Measurements from ENCODE around the gene PAK2. TPM values are rescaled to one million over a fixed set of nuclear protein-coding genes. Genes with fewer than 3 reads are reported as not detected.

Gene PAK2
- total RNA-seq, 2 donors from 2014 or later, result 41.7 to 47.0 TPM

DNA sequence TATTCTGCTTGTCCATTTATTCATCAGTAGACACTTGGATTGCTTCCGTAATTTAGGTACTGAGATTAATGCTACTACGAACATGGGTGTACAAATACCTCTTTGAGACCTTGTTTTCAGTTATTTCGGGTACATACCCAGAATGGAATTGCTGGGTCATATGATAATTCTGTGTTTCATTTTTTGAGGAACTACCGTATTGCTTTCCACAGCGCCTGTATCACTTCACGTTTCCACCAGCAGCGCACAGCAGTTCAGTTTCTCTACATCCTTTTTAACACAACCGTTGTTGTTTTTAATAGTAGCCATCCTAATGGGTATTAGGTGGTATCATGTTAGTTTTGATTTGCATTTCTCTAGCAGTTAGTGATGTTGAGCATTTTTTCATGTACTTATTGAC, 9.5 kb downstream of the PAK2 start:
- TF ChIP-seq, protein P1, sequence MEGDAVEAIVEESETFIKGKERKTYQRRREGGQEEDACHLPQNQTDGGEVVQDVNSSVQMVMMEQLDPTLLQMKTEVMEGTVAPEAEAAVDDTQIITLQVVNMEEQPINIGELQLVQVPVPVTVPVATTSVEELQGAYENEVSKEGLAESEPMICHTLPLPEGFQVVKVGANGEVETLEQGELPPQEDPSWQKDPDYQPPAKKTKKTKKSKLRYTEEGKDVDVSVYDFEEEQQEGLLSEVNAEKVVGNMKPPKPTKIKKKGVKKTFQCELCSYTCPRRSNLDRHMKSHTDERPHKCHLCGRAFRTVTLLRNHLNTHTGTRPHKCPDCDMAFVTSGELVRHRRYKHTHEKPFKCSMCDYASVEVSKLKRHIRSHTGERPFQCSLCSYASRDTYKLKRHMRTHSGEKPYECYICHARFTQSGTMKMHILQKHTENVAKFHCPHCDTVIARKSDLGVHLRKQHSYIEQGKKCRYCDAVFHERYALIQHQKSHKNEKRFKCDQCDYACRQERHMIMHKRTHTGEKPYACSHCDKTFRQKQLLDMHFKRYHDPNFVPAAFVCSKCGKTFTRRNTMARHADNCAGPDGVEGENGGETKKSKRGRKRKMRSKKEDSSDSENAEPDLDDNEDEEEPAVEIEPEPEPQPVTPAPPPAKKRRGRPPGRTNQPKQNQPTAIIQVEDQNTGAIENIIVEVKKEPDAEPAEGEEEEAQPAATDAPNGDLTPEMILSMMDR (IDR thresholded peaks at IDR 0.05), result no peak
- Histone ChIP-seq H3K27me3 (replicated peaks; ENCODE audit: insufficient read depth) (no peaks in the 10 kb centered on the region), H3K36me3 (peaks cover 4% of the 10 kb centered on the region), H3K4me3 (no peak overlapping the region), H3K27ac (no peak overlapping the region), H3K9me3 (no peaks in the 10 kb centered on the region), H3K4me1 (ENCODE audit: control insufficient read depth in 1 of 2, low read depth in 2 of 2) (peaks cover 0 to 3% of the 10 kb centered on the region in 2 donors)
- ATAC-seq (ENCODE audit: insufficient number of reproducible peaks, low FRiP score, low read depth) (no peak), DNase-seq (ENCODE audit: low spot score) (no peak)

DNA sequence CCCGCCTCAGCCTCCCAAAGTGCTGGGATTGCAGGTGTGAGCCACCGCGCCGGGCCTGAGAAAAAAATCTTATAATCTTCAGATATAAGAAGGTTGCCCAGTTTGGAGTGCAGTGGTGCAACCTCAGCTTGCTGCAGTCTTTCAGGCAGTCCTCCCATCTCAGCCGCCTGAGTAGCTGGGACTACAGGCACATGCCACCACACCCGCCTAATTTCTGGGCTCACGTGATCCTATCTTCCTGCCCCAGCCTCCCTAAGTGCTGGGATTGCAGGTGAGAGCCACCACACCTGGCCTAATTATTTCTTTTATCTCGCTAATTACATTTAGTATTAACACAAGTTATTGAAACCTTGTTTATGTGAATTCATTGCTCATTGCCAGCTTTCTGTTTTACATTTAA, 13.5 kb downstream of the PAK2 start:
- H3K9me3 ChIP-seq, result peaks cover 3% of the 10 kb centered on the region
- H3K27ac ChIP-seq, result no peak overlapping the region
- no peak overlapping the region for H3K4me3 ChIP-seq
- H3K4me1 ChIP-seq (ENCODE audit: control insufficient read depth in 1 of 2, low read depth in 2 of 2), result peaks cover 0 to 3% of the 10 kb centered on the region in 2 donors
- H3K27me3 ChIP-seq (replicated peaks; ENCODE audit: insufficient read depth), result no peaks in the 10 kb centered on the region
- TF ChIP-seq, protein P1 (IDR thresholded peaks at IDR 0.05), result no peak
- H3K36me3 ChIP-seq, result peaks cover 3% of the 10 kb centered on the region
- DNase-seq (ENCODE audit: low spot score) (no peak), ATAC-seq (ENCODE audit: insufficient number of reproducible peaks, low FRiP score, low read depth) (no peak)

DNA sequence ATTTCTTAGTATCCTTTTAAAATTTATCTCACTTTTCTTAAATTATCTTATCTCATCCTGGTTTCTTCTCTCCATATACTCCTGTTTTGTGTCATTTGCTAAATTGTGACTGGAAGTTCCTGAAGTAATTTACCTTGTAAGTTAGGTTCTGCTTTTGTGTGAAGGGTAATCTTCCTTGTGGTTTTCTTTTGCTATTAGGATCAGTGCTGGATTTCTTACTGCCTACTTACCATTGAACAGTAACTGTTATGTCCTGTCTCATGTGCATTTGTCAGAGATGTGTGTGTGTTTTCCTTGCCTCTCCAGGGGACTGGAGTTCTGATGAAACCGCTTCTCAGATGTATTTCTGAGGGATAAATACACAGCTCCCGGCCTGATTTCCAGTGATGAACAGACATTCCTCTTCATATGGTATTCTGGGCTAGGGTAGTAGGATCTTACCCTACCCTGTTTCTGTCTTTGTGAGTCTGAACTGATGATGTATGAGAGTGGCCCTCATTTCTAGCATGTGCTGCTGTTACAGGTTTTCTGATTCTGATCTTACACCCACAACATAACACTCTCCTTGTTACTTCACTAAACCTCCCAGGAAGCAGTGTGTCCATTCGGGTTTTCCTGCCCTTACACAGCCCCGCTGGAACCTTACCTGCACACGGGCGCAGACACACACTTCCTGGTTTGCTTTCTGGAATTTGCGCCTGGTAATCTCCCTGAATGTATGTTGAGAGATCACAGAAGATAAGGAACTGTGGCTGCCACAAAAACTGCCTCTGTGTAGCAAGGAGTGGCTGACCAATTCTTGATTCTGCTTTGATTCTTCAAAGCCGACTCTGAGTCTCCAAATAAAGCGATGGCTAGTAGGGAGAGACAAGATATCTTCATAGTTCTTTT, 14.7 kb downstream of the PAK2 start:
- H3K27ac ChIP-seq, result no peak overlapping the region
- no peaks in the 10 kb centered on the region for H3K4me1 ChIP-seq (ENCODE audit: control insufficient read depth in 1 of 2, low read depth in 2 of 2)
- no peaks in the 10 kb centered on the region for H3K36me3 ChIP-seq
- ATAC-seq (ENCODE audit: insufficient number of reproducible peaks, low FRiP score, low read depth) (no peak), DNase-seq (ENCODE audit: low spot score) (no peak)
- H3K9me3 ChIP-seq, result peaks cover 3% of the 10 kb centered on the region
- H3K27me3 ChIP-seq (replicated peaks; ENCODE audit: insufficient read depth), result no peaks in the 10 kb centered on the region
- TF ChIP-seq, protein P1 (IDR thresholded peaks at IDR 0.05), result no peak
- no peak overlapping the region for H3K4me3 ChIP-seq

DNA sequence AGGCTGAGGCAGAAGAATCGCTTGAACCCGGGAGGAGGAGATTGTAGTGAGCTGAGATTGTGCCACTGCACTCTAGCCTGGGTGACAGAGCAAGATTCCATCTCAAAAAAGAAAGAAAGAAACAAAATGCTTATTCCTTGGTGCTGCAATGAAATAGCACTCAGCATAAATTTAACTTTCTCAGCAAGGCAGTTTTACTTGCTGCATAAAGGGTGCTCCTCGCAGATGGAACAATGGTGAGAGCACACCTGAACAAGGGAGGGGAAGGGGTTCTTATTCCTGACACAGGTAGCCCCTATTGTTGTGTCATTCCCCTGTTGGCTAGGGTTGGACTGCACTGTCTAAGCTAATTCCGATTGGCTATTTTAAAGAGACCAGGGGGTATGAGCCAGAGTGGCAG, 17.1 kb downstream of the PAK2 start:
- H3K4me3 ChIP-seq, result no peak overlapping the region
- peaks cover 3% of the 10 kb centered on the region for H3K9me3 ChIP-seq
- H3K27ac ChIP-seq, result no peak overlapping the region
- no peaks in the 10 kb centered on the region for H3K27me3 ChIP-seq (replicated peaks; ENCODE audit: insufficient read depth)
- no peaks in the 10 kb centered on the region for H3K4me1 ChIP-seq (ENCODE audit: control insufficient read depth in 1 of 2, low read depth in 2 of 2)
- no peaks in the 10 kb centered on the region for H3K36me3 ChIP-seq
- TF ChIP-seq, protein P1 (IDR thresholded peaks at IDR 0.05), result no peak
- ATAC-seq (ENCODE audit: insufficient number of reproducible peaks, low FRiP score, low read depth) (no peak), DNase-seq (ENCODE audit: low spot score) (no peak)

DNA sequence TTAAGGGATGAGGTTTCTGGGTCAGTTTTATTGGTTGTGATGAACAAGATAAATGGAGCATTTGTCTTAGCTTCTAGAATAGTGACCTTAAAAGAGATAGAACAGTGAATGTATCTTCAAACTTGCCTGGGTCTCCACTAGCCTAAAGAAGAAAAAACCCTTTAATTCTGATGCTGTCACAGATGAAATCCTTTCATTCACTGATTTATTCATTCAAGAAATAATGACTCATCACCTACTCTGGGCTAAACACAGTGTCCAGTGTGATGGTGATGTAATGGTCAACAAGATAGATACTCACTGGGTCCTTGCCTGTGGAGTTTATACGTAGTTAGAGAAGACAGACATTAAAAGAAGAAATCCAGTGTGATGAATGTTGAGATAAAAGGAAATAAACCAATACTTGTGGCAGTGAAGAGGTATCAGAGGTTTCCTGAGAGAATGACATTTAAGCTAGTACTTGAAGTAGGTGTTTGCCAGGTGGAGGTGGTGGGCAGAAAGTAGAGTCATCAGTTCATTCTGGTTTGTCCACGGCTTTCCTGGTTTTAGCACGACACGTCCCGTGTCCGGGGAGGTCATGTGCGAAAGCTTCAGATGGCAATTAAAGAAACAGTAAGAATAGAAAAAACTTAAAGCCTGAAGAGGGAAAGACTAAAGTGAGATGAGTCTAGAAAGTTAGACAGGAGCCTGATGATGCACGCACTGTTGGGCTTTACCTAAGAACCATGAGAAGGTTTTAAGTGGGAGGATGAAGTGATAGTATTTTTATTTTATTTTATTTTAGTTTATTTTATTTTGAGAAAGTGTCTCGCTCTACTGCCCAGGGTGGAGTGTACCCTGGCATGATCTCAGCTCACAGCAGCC, 18.5 kb downstream of the PAK2 start:
- TF ChIP-seq, protein P1 (IDR thresholded peaks at IDR 0.05), result no peak
- Histone ChIP-seq H3K4me3 (no peak overlapping the region), H3K36me3 (no peaks in the 10 kb centered on the region), H3K4me1 (ENCODE audit: control insufficient read depth in 1 of 2, low read depth in 2 of 2) (no peaks in the 10 kb centered on the region), H3K27ac (no peak overlapping the region), H3K9me3 (peaks cover 3% of the 10 kb centered on the region), H3K27me3 (replicated peaks; ENCODE audit: insufficient read depth) (no peaks in the 10 kb centered on the region)
- ATAC-seq (ENCODE audit: insufficient number of reproducible peaks, low FRiP score, low read depth) (no peak), DNase-seq (ENCODE audit: low spot score) (no peak)

Measured in thoracic aorta (tissue), 2 donors.